CD8-positive, alpha-beta memory T cell (primary cell): ENCODE results near the gene POLR2B. TPM values are rescaled to one million over a fixed set of nuclear protein-coding genes. Genes with fewer than 3 reads are reported as not detected.

Experiments
- CTCF ChIA-PET: fragments of 350-600 bp; sonication (Branson Sonifier 250); formaldehyde crosslinking; loops from one replicate; lab custom pipeline; 2021; ENCODE audit warnings: antibody characterized with exemption; lab: Charles Lee
- POLR2A ChIA-PET: fragments of 350-600 bp; sonication (Branson Sonifier 250); formaldehyde crosslinking; loops from one replicate; lab custom pipeline; 2021; ENCODE audit warnings: antibody characterized with exemption; lab: Charles Lee
- DNase-seq, 5 donors: peaks; one replicate each; pipeline versions ENCODE4 v3.0.0 to v3.0.0-alpha.2; 2020 to 2022; ENCODE audit warnings: mixed read lengths in 1 of 5
- H3K27ac ChIP-seq: one replicate; pipeline ENCODE4 v1.7.0; 2013; ENCODE audit warnings: low read depth, mild to moderate bottlenecking, low read length, moderate library complexity
- H3K27me3 ChIP-seq: 2 replicates; pipeline ENCODE4 v1.7.0; 2013; ENCODE audit warnings: low read length, mild to moderate bottlenecking; ENCODE audit not compliant: insufficient read depth, poor library complexity, severe bottlenecking
- H3K36me3 ChIP-seq: 2 replicates; pipeline ENCODE4 v1.7.0; 2013; ENCODE audit warnings: mild to moderate bottlenecking, low read length, moderate library complexity; ENCODE audit not compliant: insufficient read depth
- H3K4me1 ChIP-seq: 2 replicates; pipeline ENCODE4 v1.7.0; 2013; ENCODE audit warnings: mild to moderate bottlenecking, low read length, moderate library complexity; ENCODE audit not compliant: insufficient read depth
- H3K4me3 ChIP-seq: 2 replicates; pipeline ENCODE4 v1.7.0; 2013; ENCODE audit warnings: mild to moderate bottlenecking, low read length
- H3K9me3 ChIP-seq: 2 replicates; pipeline ENCODE4 v1.7.0; 2013; ENCODE audit warnings: mild to moderate bottlenecking, low read length
- H3K27ac Mint-ChIP-seq, 8 donors: one replicate each; pipeline ENCODE4 v1.8.0; 2020 to 2021; ENCODE audit warnings: mixed read lengths in 8 of 8, mild to moderate bottlenecking in 6 of 8, inconsistent platforms in 3 of 8, moderate library complexity in 3 of 8
- H3K27me3 Mint-ChIP-seq, 2 donors: one replicate each; pipeline ENCODE4 v1.8.0; 2020 to 2021; ENCODE audit warnings: mixed read lengths in 2 of 2, mild to moderate bottlenecking in 1 of 2, moderate library complexity in 1 of 2
- H3K36me3 Mint-ChIP-seq, 3 donors: one replicate each; pipeline ENCODE4 v1.8.0; 2020 to 2021; ENCODE audit warnings: mixed read lengths in 3 of 3, inconsistent platforms in 1 of 3, mild to moderate bottlenecking in 1 of 3
- H3K4me1 Mint-ChIP-seq, 3 donors: one replicate each; pipeline ENCODE4 v1.8.0; 2020 to 2021; ENCODE audit warnings: mixed read lengths in 3 of 3, inconsistent platforms in 1 of 3, mild to moderate bottlenecking in 1 of 3
- H3K4me3 Mint-ChIP-seq, 7 donors: one replicate each; pipeline ENCODE4 v1.8.0; 2020 to 2021; ENCODE audit warnings: mixed read lengths in 7 of 7, mild to moderate bottlenecking in 6 of 7, moderate library complexity in 4 of 7, inconsistent platforms in 2 of 7
- H3K9me3 Mint-ChIP-seq, 5 donors: one replicate each; pipeline ENCODE4 v1.8.0; 2020 to 2022; ENCODE audit warnings: mixed read lengths in 5 of 5, mild to moderate bottlenecking in 3 of 5, moderate library complexity in 2 of 5, inconsistent platforms in 1 of 5
- polyA plus RNA-seq: library from polyadenylated mRNA; unstranded; fragments of 300-500 nt; fragmentation: Illumina TruSeq; gene quantifications from one replicate; pipeline ENCODE4 v1.2.3, GENCODE V29; 2021
- total RNA-seq, 2 experiments: library from RNA; stranded (reverse); gene quantifications; one replicate each; pipeline ENCODE4 v1.2.3, GENCODE V29; 2021

Gene POLR2B
- total and polyA plus RNA-seq, 3 experiments from 2014 or later: 61.0 to 129 (median 122) TPM

- no peak overlapping the region for H3K27ac Mint-ChIP-seq
- no peaks in the 10 kb centered on the region for H3K36me3 Mint-ChIP-seq
- H3K4me3 Mint-ChIP-seq: no peak overlapping the region
- Histone ChIP-seq H3K9me3 (no peaks in the 10 kb centered on the region), H3K27me3 (no peaks in the 10 kb centered on the region), H3K27ac (no peak overlapping the region), H3K4me1 (no peaks in the 10 kb centered on the region), H3K36me3 (no peaks in the 10 kb centered on the region), H3K4me3 (no peak overlapping the region)
- H3K4me1 Mint-ChIP-seq: no peaks in the 10 kb centered on the region
- ChIA-PET CTCF (interaction anchor here (1.3 kb wide), 1 partner anchor 9 kb away, joined by 3 read pairs; no protein-coding TSS in a partner anchor), POLR2A (interaction anchor here (0.7 kb wide), 2 partner anchors 9 to 16 kb away, joined by 4 to 5 read pairs; no protein-coding TSS in a partner anchor)
- no peaks in the 10 kb centered on the region for H3K9me3 Mint-ChIP-seq
- no peaks in the 10 kb centered on the region for H3K27me3 Mint-ChIP-seq
- DNase-seq: no peak
Observed at GRCh38 chr4:56953680-56954520, 24.8 kb upstream of the POLR2B start.

- DNase-seq: no peak
- no peaks in the 10 kb centered on the region for H3K27me3 Mint-ChIP-seq
- Histone ChIP-seq H3K36me3 (peaks cover 8% of the 10 kb centered on the region), H3K27me3 (no peaks in the 10 kb centered on the region), H3K4me1 (no peaks in the 10 kb centered on the region), H3K27ac (no peak overlapping the region), H3K9me3 (no peaks in the 10 kb centered on the region), H3K4me3 (no peak overlapping the region)
- H3K4me3 Mint-ChIP-seq: no peak overlapping the region
- CTCF ChIA-PET: no interaction called here
- peak overlapping the region in 1 of 8 donors; percentile 47 for H3K27ac Mint-ChIP-seq
- H3K9me3 Mint-ChIP-seq: no peaks in the 10 kb centered on the region
- peaks cover 0 to 13% (median 6%) of the 10 kb centered on the region in 3 donors for H3K36me3 Mint-ChIP-seq
- no peaks in the 10 kb centered on the region for H3K4me1 Mint-ChIP-seq
- POLR2A ChIA-PET: interaction anchor here (0.5 kb wide), 1 partner anchor 22 kb away, joined by 6 read pairs; no protein-coding TSS in a partner anchor
Observed at GRCh38 chr4:56958111-56958517, 20.6 kb upstream of the POLR2B start.

GRCh38 chr4:56959100-56959499, 19.6 kb upstream of the POLR2B start:
- Mint-ChIP-seq H3K4me1 (no peaks in the 10 kb centered on the region), H3K9me3 (no peaks in the 10 kb centered on the region), H3K4me3 (no peak overlapping the region), H3K27ac (no peak overlapping the region), H3K36me3 (peaks cover 0 to 18% (median 6%) of the 10 kb centered on the region in 3 donors), H3K27me3 (no peaks in the 10 kb centered on the region)
- CTCF ChIA-PET: interaction anchor here (4.3 kb wide), 1 partner anchor 17 kb away, joined by 23 read pairs; the partner anchor contains the start of genes NOA1 and POLR2B
- H3K36me3 ChIP-seq: peaks cover 8% of the 10 kb centered on the region
- H3K4me3 ChIP-seq: no peak overlapping the region
- no peak overlapping the region for H3K27ac ChIP-seq
- POLR2A ChIA-PET: no interaction called here
- no peaks in the 10 kb centered on the region for H3K4me1 ChIP-seq
- no peaks in the 10 kb centered on the region for H3K9me3 ChIP-seq
- no peaks in the 10 kb centered on the region for H3K27me3 ChIP-seq
- DNase-seq: no peak

- H3K36me3 ChIP-seq: peaks cover 23% of the 10 kb centered on the region
- H3K4me1 Mint-ChIP-seq: no peaks in the 10 kb centered on the region
- POLR2A ChIA-PET: no interaction called here
- DNase-seq: no peak
- H3K27me3 ChIP-seq: no peaks in the 10 kb centered on the region
- H3K27ac ChIP-seq: no peak overlapping the region
- no peaks in the 10 kb centered on the region for H3K9me3 Mint-ChIP-seq
- no peaks in the 10 kb centered on the region for H3K27me3 Mint-ChIP-seq
- H3K36me3 Mint-ChIP-seq: peaks cover 6 to 35% (median 10%) of the 10 kb centered on the region in 3 donors
- CTCF ChIA-PET: interaction anchor here (0.7 to 4.3 kb wide), 3 partner anchors 13 to 19 kb away, joined by 3 to 23 read pairs (median 4); partner anchors contain the start of genes NOA1 and POLR2B
- no peak overlapping the region for H3K4me3 Mint-ChIP-seq
- H3K27ac Mint-ChIP-seq: no peak overlapping the region
- no peaks in the 10 kb centered on the region for H3K4me1 ChIP-seq
- no peak overlapping the region for H3K4me3 ChIP-seq
- H3K9me3 ChIP-seq: no peaks in the 10 kb centered on the region
Observed at GRCh38 chr4:56961107-56961500, 17.6 kb upstream of the POLR2B start.

- H3K4me1 Mint-ChIP-seq: peaks cover 29 to 45% (median 36%) of the 10 kb centered on the region in 3 donors
Observed at GRCh38 chr4:56971383-56971782, 7.3 kb upstream of the POLR2B start.

GRCh38 chr4:56972389-56972788, 6.3 kb upstream of the POLR2B start:
- Histone ChIP-seq H3K27me3 (no peaks in the 10 kb centered on the region), H3K27ac (no peak overlapping the region), H3K4me3 (no peak overlapping the region), H3K36me3 (peaks cover 30% of the 10 kb centered on the region), H3K4me1 (peaks cover 24% of the 10 kb centered on the region), H3K9me3 (peaks cover 4% of the 10 kb centered on the region)
- no peak for DNase-seq
- Mint-ChIP-seq H3K4me3 (peak overlapping the region in 1 of 7 donors; percentile 49), H3K36me3 (peaks cover 22 to 72% (median 32%) of the 10 kb centered on the region in 3 donors), H3K4me1 (peaks cover 32 to 49% (median 37%) of the 10 kb centered on the region in 3 donors), H3K9me3 (peaks cover 0 to 13% (median 6%) of the 10 kb centered on the region in 5 donors), H3K27ac (no peak overlapping the region), H3K27me3 (no peaks in the 10 kb centered on the region)
- CTCF ChIA-PET: no interaction called here
- POLR2A ChIA-PET: no interaction called here

More at GRCh38 chr4:56971383-56971782, 7.3 kb upstream of the POLR2B start:
- H3K27me3 Mint-ChIP-seq: no peaks in the 10 kb centered on the region
- H3K4me3 Mint-ChIP-seq: peak overlapping the region in 1 of 7 donors; percentile 54
- peaks cover 23% of the 10 kb centered on the region for H3K4me1 ChIP-seq
- peaks cover 4% of the 10 kb centered on the region for H3K9me3 ChIP-seq
- ChIA-PET POLR2A (no interaction called here), CTCF (no interaction called here)
- no peak for DNase-seq
- peaks cover 22 to 78% (median 32%) of the 10 kb centered on the region in 3 donors for H3K36me3 Mint-ChIP-seq
- peaks cover 0 to 13% (median 6%) of the 10 kb centered on the region in 5 donors for H3K9me3 Mint-ChIP-seq
- no peak overlapping the region for H3K4me3 ChIP-seq
- H3K27ac Mint-ChIP-seq: peak overlapping the region in 2 of 8 donors; percentile 17 to 71
- H3K27me3 ChIP-seq: no peaks in the 10 kb centered on the region
- peaks cover 36% of the 10 kb centered on the region for H3K36me3 ChIP-seq
- H3K27ac ChIP-seq: no peak overlapping the region

- peaks cover 35 to 52% (median 37%) of the 10 kb centered on the region in 3 donors for H3K4me1 Mint-ChIP-seq
- DNase-seq: no peak
- peak overlapping the region in 1 of 7 donors; percentile 49 for H3K4me3 Mint-ChIP-seq
- H3K27ac Mint-ChIP-seq: no peak overlapping the region
- CTCF ChIA-PET: no interaction called here
- H3K27me3 Mint-ChIP-seq: no peaks in the 10 kb centered on the region
- Histone ChIP-seq H3K27me3 (no peaks in the 10 kb centered on the region), H3K4me1 (peaks cover 24% of the 10 kb centered on the region), H3K27ac (no peak overlapping the region), H3K36me3 (peaks cover 26% of the 10 kb centered on the region), H3K4me3 (no peak overlapping the region), H3K9me3 (peaks cover 4% of the 10 kb centered on the region)
- peaks cover 0 to 13% (median 6%) of the 10 kb centered on the region in 5 donors for H3K9me3 Mint-ChIP-seq
- peaks cover 22 to 72% (median 32%) of the 10 kb centered on the region in 3 donors for H3K36me3 Mint-ChIP-seq
- POLR2A ChIA-PET: no interaction called here
Observed at GRCh38 chr4:56972809-56973208, 5.9 kb upstream of the POLR2B start.
